Kidney (tissue), 22 donors: ENCODE results near the gene VPS4A. TPM values are rescaled to one million over a fixed set of nuclear protein-coding genes. Genes with fewer than 3 reads are reported as not detected.

ENCODE experiments used
- DNase-seq, 5 donors: peaks; one replicate each; pipeline ENCODE4 v3.0.0-alpha.2; 2013 to 2020
- FAIRE-seq: peaks from 2 replicates; lab custom pipeline; 2012; peaks lifted over from hg19 to GRCh38; lab: Jason Lieb, UNC
- H3K27ac ChIP-seq, 2 donors: one replicate each; pipeline ENCODE4 v1.7.0; 2013; ENCODE audit warnings: low read depth in 2 of 2, low read length in 2 of 2, inconsistent platforms in 1 of 2
- H3K27me3 ChIP-seq: one replicate; pipeline ENCODE4 v1.7.1; 2013; ENCODE audit warnings: low read length, inconsistent platforms; ENCODE audit not compliant: control insufficient read depth, insufficient read depth
- H3K36me3 ChIP-seq, 3 donors: one replicate each; pipeline versions ENCODE4 v1.7.0 to v1.7.1; 2013; ENCODE audit warnings: low read length in 3 of 3, control low read depth in 1 of 3, inconsistent platforms in 1 of 3; ENCODE audit not compliant: insufficient read depth in 3 of 3, control insufficient read depth in 2 of 3
- H3K4me1 ChIP-seq, 3 donors: one replicate each; pipeline versions ENCODE4 v1.7.0 to v1.7.1; 2013; ENCODE audit warnings: low read length in 3 of 3, inconsistent platforms in 1 of 3, low read depth in 1 of 3; ENCODE audit not compliant: control insufficient read depth in 2 of 3, insufficient read depth in 2 of 3
- H3K4me3 ChIP-seq, 3 donors: one replicate each; pipeline versions ENCODE4 v1.7.0 to v1.8.1; 2013; ENCODE audit warnings: low read length in 3 of 3, control low read depth in 1 of 3, inconsistent platforms in 1 of 3
- H3K9ac ChIP-seq, 3 donors: one replicate each; pipeline versions ENCODE4 v1.7.0 to v1.7.1; 2013; ENCODE audit warnings: low read length in 3 of 3, control low read depth in 1 of 3, inconsistent platforms in 1 of 3
- H3K9me3 ChIP-seq, 3 donors: one replicate each; pipeline versions ENCODE4 v1.7.0 to v1.7.1; 2013; ENCODE audit warnings: low read length in 3 of 3, control low read depth in 1 of 3, inconsistent platforms in 1 of 3; ENCODE audit not compliant: control insufficient read depth in 2 of 3, insufficient read depth in 1 of 3
- CTCF ChIP-seq: IDR thresholded peaks from 3 replicates; pipeline ENCODE4 v1.5.1; 2012; ENCODE audit warnings: mild to moderate bottlenecking, moderate library complexity, borderline replicate concordance; ENCODE audit not compliant: insufficient read depth; ENCODE audit errors: extremely low read depth
- intact Hi-C: fragments of 100-400 bp; cut with DNase I; formaldehyde crosslinking; loops from one replicate; pipeline ENCODE4 v1.11.1; 2022
- long read RNA-seq, 10 donors: library from polyadenylated mRNA in 1 of 10; unstranded in 1 of 10; transcript quantifications; one replicate each; pipeline ENCODE4 v2.0.0 and lab custom pipeline, GENCODE V29; 2021 to 2026
- polyA plus RNA-seq: library from polyadenylated mRNA; stranded (reverse); fragments of 350-450 nt; fragmentation: Illumina TruSeq; extraction: RNeasy Lipid Tissue Mini Kit (QIAGEN cat#74804); gene quantifications from one replicate; pipeline ENCODE4 v1.2.3, GENCODE V29; 2014; ENCODE audit warnings: low read depth, low replicate concordance; ENCODE audit not compliant: insufficient read depth
- total RNA-seq: library from RNA; stranded (reverse); fragmentation: NEBNext Ultra II Directional; extraction: Animal tissue kit (Norgen Biotek cat#: 25700); gene quantifications from one replicate; pipeline ENCODE4 v1.2.1, GENCODE V29; 2021
- donor health status: control.
- donor health status: control.
- donor health status: control.
- donor health status: control.
- donor health status: control.
- donor health status: DM: yes; HTN: yes; CAD: no.
- donor health status: Normal renal cell carcinoma (clear cell type).

The VPS4A gene
- total RNA-seq (38.6 TPM), polyA plus RNA-seq (62.1 TPM)
- long read RNA-seq, donor 1, full-length matches to known transcripts = 17 of 17 reads
- long read RNA-seq, donor 1, partial matches to known transcripts = 0 of 17 reads
- long read RNA-seq, donor 1, other reads (novel, unspliced or antisense) = 0 of 17 reads
- long read RNA-seq, donor 2, full-length matches to known transcripts = 11 of 49 reads
- long read RNA-seq, donor 2, partial matches to known transcripts = 38 of 49 reads
- long read RNA-seq, donor 2, other reads (novel, unspliced or antisense) = 0 of 49 reads
- long read RNA-seq, donor 3, full-length matches to known transcripts = 23 of 71 reads
- long read RNA-seq, donor 3, partial matches to known transcripts = 48 of 71 reads
- long read RNA-seq, donor 3, other reads (novel, unspliced or antisense) = 0 of 71 reads
- long read RNA-seq, donor 4, full-length matches to known transcripts = 15 of 105 reads
- long read RNA-seq, donor 4, partial matches to known transcripts = 90 of 105 reads
- long read RNA-seq, donor 4, other reads (novel, unspliced or antisense) = 0 of 105 reads
- long read RNA-seq, donor 5 = 0 reads
- long read RNA-seq, donor 6, full-length matches to known transcripts = 9 of 25 reads
- long read RNA-seq, donor 6, partial matches to known transcripts = 10 of 25 reads
- long read RNA-seq, donor 6, other reads (novel, unspliced or antisense) = 6 of 25 reads
- long read RNA-seq, donor 7, full-length matches to known transcripts = 64 of 152 reads
- long read RNA-seq, donor 7, partial matches to known transcripts = 19 of 152 reads
- long read RNA-seq, donor 7, other reads (novel, unspliced or antisense) = 69 of 152 reads
- long read RNA-seq, donor 8, full-length matches to known transcripts = 26 of 37 reads
- long read RNA-seq, donor 8, partial matches to known transcripts = 11 of 37 reads
- long read RNA-seq, donor 8, other reads (novel, unspliced or antisense) = 0 of 37 reads
- long read RNA-seq, donor 9, full-length matches to known transcripts = 9 of 9 reads
- long read RNA-seq, donor 9, partial matches to known transcripts = 0 of 9 reads
- long read RNA-seq, donor 9, other reads (novel, unspliced or antisense) = 0 of 9 reads
- long read RNA-seq, donor 10, full-length matches to known transcripts = 19 of 103 reads
- long read RNA-seq, donor 10, partial matches to known transcripts = 84 of 103 reads
- long read RNA-seq, donor 10, other reads (novel, unspliced or antisense) = 0 of 103 reads

DNA sequence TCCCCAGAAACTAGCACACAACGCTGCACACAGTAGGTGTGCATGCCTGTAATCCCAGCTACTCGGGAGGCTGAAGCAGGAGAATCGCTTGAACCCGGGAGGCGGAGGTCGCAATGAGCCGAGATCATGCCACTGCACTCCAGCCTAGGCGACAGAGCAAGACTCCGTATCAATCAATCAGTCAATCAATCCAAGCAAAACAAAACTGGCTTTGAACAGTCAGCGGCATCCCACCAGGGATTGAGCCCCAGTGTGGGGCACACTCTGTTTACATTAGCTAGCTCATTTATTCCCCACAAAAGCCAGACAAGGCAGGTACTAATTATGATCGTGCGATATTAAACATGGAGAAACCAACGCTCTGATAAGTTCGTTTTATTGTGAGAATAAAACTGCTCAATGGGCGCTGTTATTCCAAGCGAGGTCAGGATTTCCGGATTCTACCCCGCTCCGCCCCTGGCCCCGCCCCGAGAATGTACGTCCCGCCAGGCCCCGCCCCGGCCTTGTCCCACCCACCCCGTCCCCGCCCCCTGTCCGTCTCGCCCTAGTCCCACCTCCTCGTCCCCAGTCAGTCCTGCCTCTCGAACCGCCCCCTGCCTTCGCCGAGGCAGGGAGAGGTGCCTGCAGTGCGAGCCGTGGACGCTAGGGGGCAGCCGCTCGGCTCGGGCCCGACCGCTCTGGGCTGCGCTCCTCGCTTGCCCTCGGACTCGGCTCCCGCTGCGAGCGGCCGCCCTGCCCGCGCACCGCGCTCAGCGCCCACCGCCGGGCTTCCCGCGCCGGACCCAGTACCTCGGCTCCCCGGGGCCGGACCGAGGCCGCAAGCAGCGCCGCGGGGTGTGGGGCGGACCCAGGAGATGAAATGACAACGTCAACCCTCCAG, at the start of gene VPS4A:
Gene VPS4A, plus strand, starts transcription at position 698 of the 880 bp plus-strand sequence. Its CDS starts 162 bp downstream, at position 860.
- DNase-seq (peak; percentile 98 to 99 (median 98)), FAIRE-seq (no peak)
- H3K27me3 ChIP-seq = no peaks in the 10 kb centered on the region
- peak; percentile 96 for TF ChIP-seq CTCF
- peak within 1 kb of the TSS; percentile 71 to 85 for H3K27ac ChIP-seq
- H3K9ac ChIP-seq = peak within 1 kb of the TSS; percentile 50 to 91 (median 81)
- intact Hi-C loops = no loop called here
- peak within 1 kb of the TSS; percentile 70 to 89 (median 75) for H3K4me3 ChIP-seq
- peaks cover 0 to 3% (median 3%) of the 10 kb centered on the region in 3 donors for H3K36me3 ChIP-seq
- H3K9me3 ChIP-seq = no peaks in the 10 kb centered on the region
- peaks cover 0 to 11% (median 2%) of the 10 kb centered on the region in 3 donors for H3K4me1 ChIP-seq

GRCh38 chr16:69266334-69267063, 44.7 kb upstream of the VPS4A start:
- Histone ChIP-seq H3K27me3 (no peaks in the 10 kb centered on the region), H3K36me3 (peaks cover 0 to 7% (median 0%) of the 10 kb centered on the region in 3 donors), H3K4me1 (no peaks in the 10 kb centered on the region), H3K27ac (no peak overlapping the region), H3K4me3 (no peak overlapping the region), H3K9ac (no peak overlapping the region), H3K9me3 (no peaks in the 10 kb centered on the region)
- TF ChIP-seq CTCF = no peak
- no peak for DNase-seq
- no peak for FAIRE-seq
- intact Hi-C loops = no loop called here
